Right lobe of liver (tissue), 6 donors: ENCODE results near the gene ZNF525. TPM values are rescaled to one million over a fixed set of nuclear protein-coding genes. Genes with fewer than 3 reads are reported as not detected.

ENCODE experiments used
- ATAC-seq, 4 donors: fragments of 200-7000 bp; cut with Tn5 transposase; one replicate each; pipeline ENCODE4 v1.9.1; 2020; ENCODE audit warnings: mild to moderate bottlenecking in 4 of 4, moderate library complexity in 4 of 4
- DNase-seq, 3 donors: peaks; one replicate each; pipeline ENCODE4 v3.0.0-alpha.2; 2020
- H3K27ac ChIP-seq, 3 donors: fragments of 200-600 bp; one replicate each; pipeline ENCODE4 v1.8.0; 2022
- H3K27me3 ChIP-seq, 2 donors: fragments of 200-600 bp; one replicate each; pipeline ENCODE4 v1.8.0; 2022
- H3K36me3 ChIP-seq, 4 donors: fragments of 200-600 bp; sonication (generic) in 1 of 4; one replicate each; pipeline versions ENCODE4 v1.5.1 to v1.8.0; 2017 to 2022; ENCODE audit warnings: control low read depth in 1 of 4
- H3K4me1 ChIP-seq, 4 donors: fragments of 200-600 bp; sonication (generic) in 1 of 4; one replicate each; pipeline versions ENCODE4 v1.5.1 to v1.8.0; 2017 to 2022; ENCODE audit warnings: control low read depth in 1 of 4
- H3K4me3 ChIP-seq, 3 donors: fragments of 200-600 bp; one replicate each; pipeline ENCODE4 v1.8.0; 2022
- H3K9me3 ChIP-seq, 4 donors: fragments of 200-600 bp; sonication (generic) in 1 of 4; one replicate each; pipeline versions ENCODE4 v1.5.1 to v1.8.0; 2017 to 2022; ENCODE audit warnings: control low read depth in 1 of 4
- POLR2A ChIP-seq: fragments of 450-650 bp; IDR thresholded peaks from one replicate; pipeline ENCODE4 v1.6.1; 2017; ENCODE audit warnings: antibody characterized with exemption, mild to moderate bottlenecking
- WGBS: methylation state at CpG from one replicate; pipeline ENCODE4 v1.1.6; 2018; ENCODE audit warnings: low coverage, low lambda C conversion rate; ENCODE audit not compliant: insufficient coverage; ENCODE audit errors: missing lambda C conversion rate; 5-methylcytosine and 5-hydroxymethylcytosine counted together
- intact Hi-C, 2 donors: fragments of 100-400 bp; cut with DNase I; formaldehyde crosslinking; loops; one replicate each; pipeline versions ENCODE4 v1.11.2 to v1.14.1; 2022
- total RNA-seq, 6 experiments: library from RNA; depleted of rRNA in 2 of 6; stranded (reverse); fragments of >200 nt in 2 of 6; fragmentation: NEBNext Ultra II Directional in 3 of 6; extraction: Animal tissue kit (Norgen Biotek cat#: 25700) in 3 of 6; gene quantifications; one replicate each; pipeline versions ENCODE4 v1.1.0 to v1.2.4, GENCODE V29; 2016 to 2023
- TF ChIP-seq, protein P1 (sequence below), 4 donors: fragments of 200-600 bp in 3 of 4; fragments of 450-650 bp in 1 of 4; IDR thresholded peaks; one replicate each; pipeline versions ENCODE4 v1.5.1 to v1.8.0; 2016 to 2022; ENCODE audit warnings: antibody characterized with exemption in 4 of 4, mild to moderate bottlenecking in 2 of 4
- donor health status: DM: no; HTN: yes; CAD: no.
- donor health status: DM: no; HTN: no; CAD: no.
- donor health status: DM: no; HTN: no; CAD: no.
- donor health status: DM: no; HTN: yes; CAD: no.
- donor health status: DM: no; HTN: yes; CAD: no.

Gene ZNF525
- total RNA-seq, 6 experiments from 2014 or later: 1.7 to 3.7 (median 2.2) TPM

DNA sequence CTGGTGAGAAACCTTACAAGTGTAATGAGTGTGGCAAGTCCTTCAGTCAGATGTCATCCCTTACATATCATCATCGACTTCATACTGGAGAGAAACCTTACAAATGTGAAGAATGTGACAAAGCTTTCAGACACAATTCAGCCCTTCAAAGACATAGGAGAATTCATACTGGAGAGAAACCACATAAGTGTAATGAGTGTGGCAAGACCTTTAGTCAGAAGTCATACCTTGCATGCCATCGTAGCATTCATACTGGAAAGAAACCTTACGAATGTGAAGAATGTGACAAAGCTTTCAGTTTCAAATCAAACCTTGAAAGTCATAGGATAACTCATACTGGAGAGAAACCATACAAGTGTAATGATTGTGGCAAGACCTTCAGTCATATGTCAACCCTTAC lies 15.9 kb downstream of the ZNF525 start:
- Histone ChIP-seq H3K4me1 (no peaks in the 10 kb centered on the region), H3K27me3 (no peaks in the 10 kb centered on the region), H3K4me3 (no peak overlapping the region), H3K9me3 (peaks cover 0 to 30% (median 8%) of the 10 kb centered on the region in 4 donors), H3K36me3 (peaks cover 0 to 11% (median 5%) of the 10 kb centered on the region in 4 donors), H3K27ac (no peak overlapping the region)
- TF ChIP-seq, protein P1, sequence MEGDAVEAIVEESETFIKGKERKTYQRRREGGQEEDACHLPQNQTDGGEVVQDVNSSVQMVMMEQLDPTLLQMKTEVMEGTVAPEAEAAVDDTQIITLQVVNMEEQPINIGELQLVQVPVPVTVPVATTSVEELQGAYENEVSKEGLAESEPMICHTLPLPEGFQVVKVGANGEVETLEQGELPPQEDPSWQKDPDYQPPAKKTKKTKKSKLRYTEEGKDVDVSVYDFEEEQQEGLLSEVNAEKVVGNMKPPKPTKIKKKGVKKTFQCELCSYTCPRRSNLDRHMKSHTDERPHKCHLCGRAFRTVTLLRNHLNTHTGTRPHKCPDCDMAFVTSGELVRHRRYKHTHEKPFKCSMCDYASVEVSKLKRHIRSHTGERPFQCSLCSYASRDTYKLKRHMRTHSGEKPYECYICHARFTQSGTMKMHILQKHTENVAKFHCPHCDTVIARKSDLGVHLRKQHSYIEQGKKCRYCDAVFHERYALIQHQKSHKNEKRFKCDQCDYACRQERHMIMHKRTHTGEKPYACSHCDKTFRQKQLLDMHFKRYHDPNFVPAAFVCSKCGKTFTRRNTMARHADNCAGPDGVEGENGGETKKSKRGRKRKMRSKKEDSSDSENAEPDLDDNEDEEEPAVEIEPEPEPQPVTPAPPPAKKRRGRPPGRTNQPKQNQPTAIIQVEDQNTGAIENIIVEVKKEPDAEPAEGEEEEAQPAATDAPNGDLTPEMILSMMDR (IDR thresholded peaks at IDR 0.05): no peak
- no peak for TF ChIP-seq POLR2A
- 88% methylated on average over 3 of the region's 3 CpGs for WGBS
- ATAC-seq (no peak), DNase-seq (no peak)
- intact Hi-C loops: no loop called here

DNA sequence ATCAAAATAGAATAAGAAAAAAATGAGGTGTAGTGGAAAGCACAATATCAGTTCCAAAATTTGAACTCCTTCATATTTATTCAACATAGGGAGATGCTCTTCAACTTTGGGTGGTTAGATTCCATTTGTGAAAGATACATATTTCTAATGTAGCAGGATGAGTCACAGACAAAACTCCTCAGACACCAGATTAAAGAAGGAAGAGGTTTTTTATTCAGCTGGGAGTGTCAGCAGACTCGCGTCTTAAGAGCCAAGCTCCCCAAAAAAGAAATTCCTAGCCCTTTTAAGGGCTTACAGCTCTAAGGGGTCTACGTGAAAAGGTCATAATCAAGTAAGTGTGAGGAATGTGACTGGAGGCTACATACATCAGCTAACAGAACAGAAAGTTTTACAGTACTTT lies 22.7 kb downstream of the ZNF525 start:
- ATAC-seq: no peak
- Histone ChIP-seq H3K9me3 (peaks cover 0 to 11% (median 5%) of the 10 kb centered on the region in 4 donors), H3K36me3 (no peaks in the 10 kb centered on the region), H3K4me3 (no peak overlapping the region), H3K27ac (no peak overlapping the region), H3K27me3 (no peaks in the 10 kb centered on the region), H3K4me1 (no peaks in the 10 kb centered on the region)
- TF ChIP-seq, protein P1 (IDR thresholded peaks at IDR 0.05): no peak
- no peak for TF ChIP-seq POLR2A
- intact Hi-C loops: no loop called here
- DNase-seq: no peak
- 76% methylated on average over 3 of the region's 3 CpGs for WGBS

DNA sequence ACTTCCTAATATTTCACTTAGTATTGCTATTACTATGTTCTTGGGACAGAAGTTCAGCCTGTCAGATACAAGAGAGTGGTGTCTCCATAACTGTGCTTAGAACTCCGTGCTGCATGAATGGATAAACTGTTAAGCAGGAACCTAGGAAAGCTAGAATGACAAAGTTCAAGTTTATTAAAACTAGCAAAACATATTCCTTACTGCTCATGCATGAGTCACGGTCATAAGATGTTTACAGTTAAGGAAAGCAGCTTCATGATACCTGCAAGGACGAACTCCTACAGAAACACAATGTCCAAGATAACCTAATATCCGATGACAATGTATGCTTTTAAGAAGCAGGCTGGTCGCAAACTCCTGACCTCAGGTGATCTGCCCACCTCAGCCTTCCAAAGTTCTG lies 23.4 kb downstream of the ZNF525 start:
- H3K27ac ChIP-seq: no peak overlapping the region
- H3K27me3 ChIP-seq: no peaks in the 10 kb centered on the region
- H3K9me3 ChIP-seq: peaks cover 0 to 11% (median 4%) of the 10 kb centered on the region in 4 donors
- intact Hi-C loops: no loop called here
- H3K36me3 ChIP-seq: no peaks in the 10 kb centered on the region
- DNase-seq (no peak), ATAC-seq (no peak)
- 79% methylated on average over 5 of the region's 5 CpGs for WGBS
- H3K4me1 ChIP-seq: no peaks in the 10 kb centered on the region
- no peak overlapping the region for H3K4me3 ChIP-seq
- TF ChIP-seq, protein P1 (IDR thresholded peaks at IDR 0.05): no peak
- no peak for TF ChIP-seq POLR2A

DNA sequence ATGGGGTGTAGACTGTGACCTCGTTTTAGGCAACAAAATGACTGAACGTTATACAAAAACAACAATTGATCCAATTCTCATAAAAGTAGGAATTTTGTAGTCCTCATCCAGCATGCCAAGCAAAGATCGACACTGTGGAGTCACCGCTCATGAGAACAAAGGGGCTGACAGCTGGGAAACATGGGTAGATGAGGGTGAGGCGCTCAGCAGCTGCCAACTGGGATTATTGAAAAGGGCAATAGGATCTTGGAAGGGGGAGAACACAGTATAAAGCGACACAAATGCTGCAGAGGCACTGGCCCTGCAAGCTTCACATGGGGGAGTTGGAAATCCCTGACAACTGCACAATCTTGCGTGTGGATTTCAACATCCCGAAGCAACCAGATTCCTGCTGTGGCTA lies 24.1 kb downstream of the ZNF525 start:
- Histone ChIP-seq H3K4me1 (peaks cover 0 to 3% (median 1%) of the 10 kb centered on the region in 4 donors), H3K36me3 (no peaks in the 10 kb centered on the region), H3K27me3 (no peaks in the 10 kb centered on the region), H3K4me3 (no peak overlapping the region), H3K27ac (no peak overlapping the region), H3K9me3 (peaks cover 0 to 11% (median under 1%) of the 10 kb centered on the region in 4 donors)
- TF ChIP-seq, protein P1 (IDR thresholded peaks at IDR 0.05): no peak
- TF ChIP-seq POLR2A: no peak
- intact Hi-C loops: no loop called here
- 84% methylated on average over 6 of the region's 8 CpGs for WGBS
- ATAC-seq (no peak), DNase-seq (no peak)

DNA sequence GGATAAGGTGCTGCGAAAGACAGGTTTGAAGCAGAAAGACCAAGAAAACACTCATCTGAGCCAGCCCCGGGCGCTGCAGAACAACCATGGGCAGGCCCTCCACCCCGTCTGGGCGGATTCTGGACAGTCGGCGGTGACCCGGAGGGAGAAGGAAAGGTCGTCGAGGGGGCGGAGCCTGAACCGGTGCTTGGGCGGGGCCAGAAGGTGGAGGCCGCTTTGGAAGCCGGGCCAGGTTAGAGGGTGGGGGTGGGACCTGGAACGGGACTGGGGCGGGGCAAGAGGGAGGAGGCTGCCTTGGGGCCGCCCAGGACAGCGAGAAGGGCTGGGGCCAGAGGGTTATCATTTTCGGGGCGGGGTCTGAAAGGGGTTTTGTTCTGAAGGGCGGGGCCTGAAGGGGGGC lies 24.5 kb downstream of the ZNF525 start:
- no peak overlapping the region for H3K4me3 ChIP-seq
- 39% methylated on average over 13 of the region's 22 CpGs for WGBS
- no peaks in the 10 kb centered on the region for H3K36me3 ChIP-seq
- ATAC-seq (no peak), DNase-seq (no peak)
- H3K9me3 ChIP-seq: peaks cover 0 to 6% (median 0%) of the 10 kb centered on the region in 4 donors
- H3K27me3 ChIP-seq: no peaks in the 10 kb centered on the region
- peaks cover 0 to 5% (median 2%) of the 10 kb centered on the region in 4 donors for H3K4me1 ChIP-seq
- no peak overlapping the region for H3K27ac ChIP-seq
- intact Hi-C loops: no loop called here
- TF ChIP-seq POLR2A: no peak
- TF ChIP-seq, protein P1 (IDR thresholded peaks at IDR 0.05): no peak
